HG03457 (cell line): Measurements from ENCODE around the gene FKBP5.
"Not testable (repeated sequence)": the region's sequence is repeated elsewhere in the genome, so short reads cannot be mapped to it uniquely, and the experiment has no call there.

ENCODE experiments used
- ATAC-seq: cut with Tn5 transposase; IDR thresholded peaks from one replicate; pipeline ENCODE4 v1.9.1; 2021; ENCODE audit warnings: moderate number of reproducible peaks; ENCODE audit not compliant: unreplicated experiment

FKBP5 gene

GRCh38 chr6:35589904-35590303 is 98.8 kb downstream of the FKBP5 start:
- ATAC-seq: no peak

GRCh38 chr6:35589201-35589739 is 99.4 kb downstream of the FKBP5 start:
- ATAC-seq: no peak

GRCh38 chr6:35587167-35587566 is 101.5 kb downstream of the FKBP5 start:
- ATAC-seq: no peak

GRCh38 chr6:35586542-35586941 is 102.2 kb downstream of the FKBP5 start:
- ATAC-seq: no peak

GRCh38 chr6:35585658-35586057 is 103.1 kb downstream of the FKBP5 start:
- no peak for ATAC-seq

- ATAC-seq: no peak
Measured at GRCh38 chr6:35583893-35584688, 104.6 kb downstream of the FKBP5 start.

- no peak for ATAC-seq
Measured at GRCh38 chr6:35582315-35582714, 106.4 kb downstream of the FKBP5 start.

- no peak for ATAC-seq
Measured at GRCh38 chr6:35581633-35582032, 107.1 kb downstream of the FKBP5 start.

GRCh38 chr6:35580836-35581235 is 107.9 kb downstream of the FKBP5 start:
- no peak for ATAC-seq

- no peak for ATAC-seq
Measured at GRCh38 chr6:35576682-35577081, 112.0 kb downstream of the FKBP5 start.

GRCh38 chr6:35573495-35574110 is 115.1 kb downstream of the FKBP5 start:
- ATAC-seq: no peak

GRCh38 chr6:35570885-35571330 is 117.8 kb downstream of the FKBP5 start:
- not testable (repeated sequence) for ATAC-seq

GRCh38 chr6:35569011-35569461 is 119.7 kb downstream of the FKBP5 start:
- no peak for ATAC-seq

GRCh38 chr6:35566794-35567193 is 121.9 kb downstream of the FKBP5 start:
- ATAC-seq: no peak

GRCh38 chr6:35564733-35565132 is 124.0 kb downstream of the FKBP5 start:
- no peak for ATAC-seq

- ATAC-seq: no peak
Measured at GRCh38 chr6:35562060-35562459, 126.7 kb downstream of the FKBP5 start.

GRCh38 chr6:35561113-35561512 is 127.6 kb downstream of the FKBP5 start:
- ATAC-seq: no peak

GRCh38 chr6:35558571-35558970 is 130.1 kb downstream of the FKBP5 start:
- ATAC-seq: no peak

GRCh38 chr6:35557239-35557638 is 131.5 kb downstream of the FKBP5 start:
- ATAC-seq: no peak

GRCh38 chr6:35554811-35555210 is 133.9 kb downstream of the FKBP5 start:
- ATAC-seq: no peak

- no peak for ATAC-seq
Measured at GRCh38 chr6:35553315-35553714, 135.4 kb downstream of the FKBP5 start.

GRCh38 chr6:35552285-35552917 is 136.3 kb downstream of the FKBP5 start:
- no peak for ATAC-seq
